K562 (cell line): ENCODE data around the gene ASIC3. TPM values are rescaled to one million over a fixed set of nuclear protein-coding genes. Genes with fewer than 3 reads are reported as not detected.
A peak's percentile ranks its signal among the peaks of the same experiment; 100 is the strongest.

ENCODE experiments used
- AFF4 ChIP-seq: sonication (generic); formaldehyde crosslinking; IDR thresholded peaks from 2 replicates; pipeline ENCODE4 v1.8.0; 2023; ENCODE audit warnings: mild to moderate bottlenecking, missing genetic modification reagents
- ELK1 ChIP-seq: sonication (generic); formaldehyde crosslinking; IDR thresholded peaks from 2 replicates; pipeline ENCODE4 v1.8.1; 2022; ENCODE audit warnings: missing genetic modification reagents
- EZH2 ChIP-seq: IDR thresholded peaks from 2 replicates; pipeline ENCODE4 v1.6.1; 2012; ENCODE audit warnings: low read depth, mild to moderate bottlenecking, inconsistent platforms, low read length, borderline replicate concordance
- FOS ChIP-seq: IDR thresholded peaks from 3 replicates; pipeline ENCODE4 v1.6.1; 2011; ENCODE audit not compliant: insufficient read length; ENCODE audit errors: extremely low read depth
- HMGN3 ChIP-seq: IDR thresholded peaks from 2 replicates; pipeline ENCODE4 v1.6.1; 2011; ENCODE audit warnings: borderline replicate concordance, low read depth, mild to moderate bottlenecking, mixed read lengths, low read length; ENCODE audit not compliant: insufficient read length; ENCODE audit errors: extremely low read depth
- POLR2AphosphoS5 ChIP-seq: IDR thresholded peaks from 2 replicates; pipeline ENCODE4 v1.6.1; 2011; ENCODE audit warnings: mild to moderate bottlenecking, low read depth, low read length, moderate library complexity; ENCODE audit not compliant: control insufficient read depth, insufficient read depth
- RBFOX2 ChIP-seq: fragments of 200-400 bp; formaldehyde crosslinking; IDR thresholded peaks from 2 replicates; pipeline ENCODE4 v1.6.1; 2017; ENCODE audit warnings: low read depth, mild to moderate bottlenecking, low read length, moderate library complexity
- SMC3 ChIP-seq: conservative IDR thresholded peaks from 2 replicates; pipeline ENCODE4 v1.6.1; 2011; ENCODE audit warnings: low read depth, low read length, improper control_type of control experiment; ENCODE audit not compliant: insufficient read depth
- TBL1XR1 ChIP-seq, 2 experiments: IDR thresholded peaks; 2 replicates each; pipeline ENCODE4 v1.6.1; 2012; ENCODE audit warnings: improper control_type of control experiment in 2 of 2, low read length in 2 of 2, mild to moderate bottlenecking in 1 of 2
- ZNF347 ChIP-seq: fragments of 450-650 bp; formaldehyde crosslinking; IDR thresholded peaks from 2 replicates; pipeline ENCODE4 v1.4.0; 2020; ENCODE audit warnings: low read depth, mild to moderate bottlenecking, moderate library complexity
- polyA plus RNA-seq, 8 experiments: library from polyadenylated mRNA; depleted of rRNA in 4 of 8; stranded (reverse) in 5 of 8; unstranded in 3 of 8; fragments of >200 nt; fragmentation: Nextera tagmentation in 2 of 8; fragmentation: Illumina TruSeq in 1 of 8; extraction: Ambion mirVana in 2 of 8; extraction: Trizol in 1 of 8; gene quantifications; 2 replicates each; pipeline versions ENCODE4 v1.2.1 to v1.2.3, GENCODE V29; 2011 to 2014; ENCODE audit warnings: inconsistent platforms in 1 of 8, missing spikeins in 1 of 8
- total RNA-seq, 7 experiments: library from RNA; depleted of rRNA in 6 of 7; stranded (reverse); fragments of >200 nt in 6 of 7; fragmentation: Illumina TruSeq in 2 of 7; extraction: Trizol in 2 of 7; gene quantifications; 2 replicates each; pipeline versions ENCODE4 v1.2.1 to v1.2.3, GENCODE V29; 2011 to 2021; ENCODE audit warnings: low replicate concordance in 1 of 7

The ASIC3 gene
- total and polyA plus RNA-seq, 9 of the 15 experiments (the other 6 are each of a cell fraction or from before 2014, with no cell fraction given): 0.11 to 5.0 (median 0.87) TPM

GRCh38 chr7:151038951-151039849, 9.1 kb upstream of the ASIC3 start (continued):
- peak; percentile 2; the same call in 1 of the 2 replicates for TF ChIP-seq AFF4
- TF ChIP-seq POLR2AphosphoS5: peak; percentile 96
- TF ChIP-seq ZNF347: no peak
- TF ChIP-seq ELK1 (CRISPR knock-in tag): no peak
- peak; percentile 69 for TF ChIP-seq RBFOX2
- peak; percentile 13; the same call in 1 of the 2 replicates for TF ChIP-seq SMC3
- peak; percentile 87 for TF ChIP-seq FOS
- peak; percentile 100 for TF ChIP-seq HMGN3
- TF ChIP-seq EZH2: no peak
- TF ChIP-seq TBL1XR1 (IDR thresholded peaks at IDR 0.05; ENCODE audit: low read length in 2 of 2): peak; percentile 98 to 99
